VCaP (cell line): Measurements from ENCODE around the gene UFC1.

Source experiments
- H3K27ac ChIP-seq: fragments of 450-650 bp; 2 replicates; pipeline ENCODE4 v1.5.1; 2017
- CTCF ChIP-seq: fragments of 450-650 bp; conservative IDR thresholded peaks from 2 replicates; pipeline ENCODE4 v1.5.1; 2017; ENCODE audit warnings: mild to moderate bottlenecking, moderate library complexity

Gene UFC1

GRCh38 chr1:161159087-161159912 is 5.5 kb downstream of the UFC1 start, which contains the start of gene USP21:
Gene USP21, plus strand, starts transcription at chr1:161159500. Its CDS starts 1,141 bp downstream, at chr1:161160641.
- peak within 1 kb of the TSS; percentile 85 for H3K27ac ChIP-seq

DNA sequence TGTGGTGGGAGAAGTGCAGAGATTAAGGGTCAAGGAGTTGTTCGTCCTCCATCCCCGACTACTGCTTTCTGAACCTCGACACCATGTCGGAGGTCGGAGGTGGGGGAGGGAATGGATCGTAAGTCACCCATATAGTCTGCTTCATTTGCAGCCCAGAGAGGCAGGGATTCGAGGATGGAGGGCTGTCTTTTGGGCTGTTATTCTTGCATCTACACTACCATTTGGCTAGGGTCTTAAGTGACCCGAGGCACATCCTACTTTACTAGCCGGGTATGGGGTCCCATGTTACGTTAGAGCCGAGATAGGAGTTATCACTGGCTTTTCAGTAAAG is 6.1 kb downstream of the UFC1 start:
- H3K27ac ChIP-seq = peak overlapping the region; percentile 85
- no peak for TF ChIP-seq CTCF

More at GRCh38 chr1:161159087-161159912, 5.5 kb downstream of the UFC1 start, which contains the start of gene USP21:
- TF ChIP-seq CTCF = peak; percentile 42; the same call in 1 of the 2 replicates

GRCh38 chr1:161160671-161161145 is 6.9 kb downstream of the UFC1 start:
- peak overlapping the region; percentile 85; the same call in 1 of the 2 replicates for H3K27ac ChIP-seq
- TF ChIP-seq CTCF = no peak

GRCh38 chr1:161161652-161162051 is 7.9 kb downstream of the UFC1 start:
- TF ChIP-seq CTCF = no peak
- H3K27ac ChIP-seq = no peak overlapping the region

GRCh38 chr1:161162052-161162451 is 8.3 kb downstream of the UFC1 start:
- no peak for TF ChIP-seq CTCF
- no peak overlapping the region for H3K27ac ChIP-seq

DNA sequence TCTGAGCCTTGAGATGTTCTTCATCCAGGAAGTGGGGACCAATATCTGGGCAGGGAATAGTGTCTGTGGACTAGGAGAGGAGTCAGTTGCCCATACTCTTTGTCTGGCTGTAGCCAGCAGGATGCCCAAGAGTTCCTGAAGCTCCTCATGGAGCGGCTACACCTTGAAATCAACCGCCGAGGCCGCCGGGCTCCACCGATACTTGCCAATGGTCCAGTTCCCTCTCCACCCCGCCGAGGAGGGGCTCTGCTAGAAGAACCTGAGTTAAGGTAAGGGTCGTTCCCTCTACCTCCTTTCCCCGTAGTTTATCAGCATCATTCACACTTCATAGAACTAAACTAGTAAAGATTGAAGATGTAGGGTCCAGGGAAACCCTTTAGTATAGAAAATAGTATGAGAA is 9.0 kb downstream of the UFC1 start:
- no peak for TF ChIP-seq CTCF

GRCh38 chr1:161163793-161164192 is 10.0 kb downstream of the UFC1 start:
- no peak overlapping the region for H3K27ac ChIP-seq
- TF ChIP-seq CTCF = no peak

More for the DNA sequence above, 9.0 kb downstream of the UFC1 start:
- no peak overlapping the region for H3K27ac ChIP-seq
